Stimulated activated CD4-positive, alpha-beta T cell treated with anti-CD3 and anti-CD28 coated beads, Interleukin-2, amount 100 ng/mL, for 4 hours (primary cell): ENCODE results near the gene FHOD1.

ENCODE experiments used
- DNase-seq: peaks from one replicate; pipeline ENCODE4 v3.0.0-alpha.2; 2020; ENCODE audit warnings: low read depth

FHOD1 gene

DNA sequence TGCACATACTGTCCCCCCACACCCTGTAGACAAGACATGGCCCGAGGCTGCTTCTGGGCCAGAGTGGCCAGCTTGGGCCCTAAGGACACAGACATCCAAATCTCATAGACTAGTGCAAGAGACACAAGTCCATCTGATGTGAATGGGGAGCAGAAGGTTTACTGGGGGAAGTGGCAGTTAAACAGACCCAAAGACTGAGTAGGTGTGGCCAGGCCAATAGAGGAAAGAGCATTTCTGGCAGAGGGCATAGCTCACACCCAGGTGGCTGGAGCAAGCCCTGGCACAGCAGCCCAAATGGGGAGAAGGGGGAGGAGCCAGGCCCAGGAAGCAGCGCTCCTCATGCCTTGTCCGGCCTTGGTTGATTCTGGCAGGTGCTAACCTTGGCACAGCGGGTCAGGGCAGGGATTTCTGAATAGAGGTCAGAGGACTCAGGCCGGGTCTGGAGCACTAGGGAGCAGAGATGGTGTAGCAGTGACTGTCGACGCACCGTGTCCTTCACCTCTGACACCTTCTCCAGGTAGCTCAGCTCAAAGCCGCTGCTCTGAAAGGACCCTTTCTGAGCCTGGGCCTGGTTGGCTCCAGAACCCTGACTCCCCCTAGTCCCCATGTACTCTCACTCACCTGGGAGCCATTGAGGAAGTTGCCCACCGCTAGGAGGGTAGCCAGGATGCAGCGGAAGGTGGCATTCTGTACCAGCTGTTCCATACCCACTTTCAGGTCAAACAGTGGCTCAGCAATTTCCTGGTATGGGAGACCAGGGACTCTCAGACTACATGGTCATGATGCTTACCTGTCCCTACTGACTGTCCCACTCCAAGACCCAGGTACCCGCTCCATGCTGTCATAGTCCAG lies 16.2 kb downstream of the FHOD1 start:
- DNase-seq = no peak

DNA sequence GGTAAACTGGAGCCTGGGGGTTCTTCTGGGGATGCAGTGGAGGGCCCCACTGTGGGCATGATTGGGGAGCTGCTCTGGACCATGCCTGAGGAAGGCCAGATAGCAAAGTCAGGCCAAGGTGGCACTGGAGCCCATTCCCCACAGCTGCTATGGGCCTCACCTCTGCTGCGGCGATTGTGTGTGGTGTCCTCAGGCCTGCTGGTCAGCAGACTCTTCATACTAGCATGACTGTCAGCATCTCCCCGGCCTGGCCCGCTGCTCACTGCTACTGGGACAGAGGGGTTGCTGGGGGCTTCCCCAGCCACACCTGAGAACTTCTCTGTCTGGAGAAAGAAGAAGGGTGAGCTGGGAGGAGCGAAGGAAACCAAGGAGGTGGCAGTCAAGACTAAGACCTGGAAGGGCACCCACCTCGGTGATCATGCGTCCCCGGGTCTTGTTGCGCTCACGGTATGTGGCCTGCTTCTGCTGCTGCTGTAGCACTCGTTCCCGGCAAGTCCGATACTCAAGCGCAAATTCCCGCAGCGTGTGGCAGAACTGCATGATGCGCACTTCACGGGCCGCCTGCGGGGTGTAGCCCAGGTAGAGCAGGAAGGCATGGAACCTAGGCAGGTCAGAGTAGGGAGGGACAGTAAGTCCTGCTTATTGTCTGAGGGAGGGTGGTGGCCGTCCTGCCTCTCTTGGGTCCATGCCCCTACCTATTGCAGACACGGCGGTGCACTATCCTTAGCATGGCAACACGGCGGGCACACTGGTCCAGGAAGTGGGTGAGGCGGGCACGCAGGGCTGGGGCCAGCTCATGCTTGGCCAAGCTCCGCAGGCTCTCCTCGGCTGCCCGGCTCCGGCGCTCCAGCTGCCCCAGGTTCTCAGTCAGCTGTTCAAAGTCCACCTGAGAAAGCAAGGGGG lies 17.1 kb downstream of the FHOD1 start:
- DNase-seq = no peak

DNA sequence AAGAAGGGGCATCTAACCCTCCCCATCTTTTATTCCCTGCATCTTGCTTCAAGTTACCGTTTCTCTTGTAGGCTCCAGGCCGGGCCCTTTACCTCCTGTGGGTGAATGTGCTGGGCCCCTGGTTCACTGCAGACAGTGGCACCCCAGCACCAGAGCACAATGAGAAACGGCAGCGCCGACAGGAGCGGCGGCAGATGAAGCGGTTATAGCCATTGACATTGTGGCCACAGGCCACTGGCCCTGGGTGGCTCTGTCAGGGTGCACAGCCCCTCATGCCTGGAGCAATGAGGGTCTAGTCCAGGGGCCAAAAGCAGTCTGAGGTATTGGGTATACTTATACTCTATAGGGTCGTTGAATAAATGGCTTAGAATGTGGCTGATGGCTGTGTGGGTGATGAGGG lies 18.4 kb downstream of the FHOD1 start:
- no peak for DNase-seq

DNA sequence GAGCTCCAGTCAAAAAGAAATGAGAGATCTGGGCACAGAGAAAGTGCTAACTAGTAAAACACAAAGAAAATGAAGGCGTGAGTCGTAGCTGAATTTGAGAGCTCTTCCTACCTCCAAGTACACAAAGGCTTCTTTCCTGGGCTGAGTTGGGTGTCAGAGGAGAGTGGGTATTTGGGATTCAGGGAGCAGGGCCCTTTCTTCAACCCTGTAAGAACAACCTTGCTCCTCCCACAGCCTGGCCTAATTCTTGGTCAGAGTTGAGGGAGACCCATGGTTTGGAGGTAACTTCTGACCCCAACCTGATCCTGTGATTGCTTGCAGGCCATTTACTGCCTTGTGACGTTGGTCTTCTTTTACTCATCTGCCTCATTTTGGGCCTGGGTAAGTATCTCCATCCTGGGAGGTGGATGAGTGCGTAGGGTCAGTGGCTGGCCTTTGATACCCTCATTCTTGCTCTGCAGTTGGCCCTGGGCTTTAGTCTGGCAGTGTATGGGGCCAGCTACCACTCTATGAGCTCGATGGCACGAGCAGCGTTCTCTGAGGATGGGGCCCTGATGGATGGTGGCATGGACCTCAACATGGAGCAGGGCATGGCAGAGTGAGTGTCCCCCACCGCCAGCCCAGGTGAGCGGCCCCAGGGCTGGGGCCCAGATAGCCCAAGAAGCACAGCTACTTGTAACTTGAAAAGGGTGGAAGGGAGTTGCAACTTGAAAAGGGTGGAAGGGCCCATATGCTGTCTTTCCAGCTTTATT lies 19.1 kb downstream of the FHOD1 start:
- DNase-seq = no peak

DNA sequence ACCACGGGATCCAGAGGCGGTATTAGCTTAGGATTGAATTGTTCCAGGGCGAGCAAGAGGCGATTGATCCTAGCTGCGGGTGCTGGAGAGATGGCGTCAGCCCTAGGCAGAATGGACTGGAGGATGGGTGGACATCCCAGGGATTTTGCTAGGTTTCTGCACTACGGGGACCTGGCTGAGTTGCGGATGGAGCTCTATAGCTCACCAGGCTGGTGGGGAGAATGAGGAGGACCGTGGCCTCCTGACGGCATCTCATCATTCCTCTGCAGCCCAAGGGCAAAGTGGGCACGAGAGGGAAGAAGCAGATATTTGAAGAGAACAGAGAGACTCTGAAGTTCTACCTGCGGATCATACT lies 19.7 kb downstream of the FHOD1 start:
- no peak for DNase-seq

DNA sequence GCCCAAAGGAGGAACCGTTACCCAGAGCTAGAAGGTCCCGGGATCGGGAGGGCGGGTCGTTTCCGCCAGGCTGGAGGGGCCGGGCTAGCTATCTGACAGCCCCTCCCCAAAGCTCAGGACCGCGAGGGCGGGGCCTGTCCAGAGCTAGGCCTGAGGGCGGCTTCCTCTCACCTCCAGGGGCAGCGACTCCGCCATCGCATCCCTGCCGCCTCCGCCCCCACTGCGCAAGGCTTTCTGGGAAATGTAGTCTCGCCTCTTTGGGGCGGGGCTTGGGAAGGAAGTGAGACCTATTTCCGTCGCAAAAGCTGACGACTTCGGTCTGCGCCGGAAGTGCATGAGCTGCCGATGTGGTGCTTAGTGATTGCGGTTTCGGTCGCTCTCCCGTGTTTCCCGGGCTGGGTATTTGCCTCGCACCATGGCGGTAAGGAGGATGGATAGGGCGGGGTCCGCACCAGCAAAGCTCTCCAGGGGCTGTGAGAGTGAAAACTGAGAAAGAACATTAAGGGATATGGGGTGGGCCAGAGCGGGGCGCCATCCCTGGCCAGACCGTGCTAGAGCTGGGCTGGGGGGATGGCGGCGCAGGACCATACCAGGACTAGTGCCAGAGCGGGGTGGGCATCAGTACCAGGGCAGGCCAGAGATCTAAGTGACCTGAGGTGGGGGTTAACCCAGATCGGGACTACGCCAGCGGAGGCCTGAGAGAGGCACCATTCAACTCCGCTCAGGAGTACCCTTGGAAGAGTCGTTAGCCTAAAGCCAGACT lies 20.3 kb downstream of the FHOD1 start, which contains the start of gene TMEM208:
Gene TMEM208, plus strand, starts transcription at position 327 of the 763 bp plus-strand sequence. Its CDS starts 89 bp downstream, at position 416.
- DNase-seq = peak; percentile 95

DNA sequence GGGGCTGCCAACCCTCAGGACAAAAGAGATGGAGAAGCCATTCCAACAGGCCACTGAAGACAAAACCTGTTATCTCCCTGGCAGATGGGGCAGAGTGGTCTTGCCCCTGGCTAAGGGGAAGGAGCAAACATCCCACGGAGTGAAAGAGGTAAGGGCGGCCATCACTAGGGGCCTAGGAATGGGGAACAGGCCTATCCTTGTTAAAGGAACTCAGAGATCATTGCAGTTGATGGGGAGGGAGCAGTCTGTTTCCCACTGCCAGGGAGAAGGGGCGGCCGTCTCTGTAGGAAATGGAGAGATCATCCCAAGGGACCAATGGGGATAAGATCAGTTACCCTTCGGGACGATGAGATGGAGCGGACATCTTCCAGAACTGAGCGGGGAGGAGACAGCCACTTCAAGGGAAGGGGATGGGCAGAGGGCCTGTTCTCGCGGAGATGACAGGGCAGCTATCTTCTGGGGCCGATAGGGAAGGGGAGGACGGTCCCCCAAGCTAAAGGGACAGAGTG lies 20.9 kb downstream of the FHOD1 start:
- no peak for DNase-seq

DNA sequence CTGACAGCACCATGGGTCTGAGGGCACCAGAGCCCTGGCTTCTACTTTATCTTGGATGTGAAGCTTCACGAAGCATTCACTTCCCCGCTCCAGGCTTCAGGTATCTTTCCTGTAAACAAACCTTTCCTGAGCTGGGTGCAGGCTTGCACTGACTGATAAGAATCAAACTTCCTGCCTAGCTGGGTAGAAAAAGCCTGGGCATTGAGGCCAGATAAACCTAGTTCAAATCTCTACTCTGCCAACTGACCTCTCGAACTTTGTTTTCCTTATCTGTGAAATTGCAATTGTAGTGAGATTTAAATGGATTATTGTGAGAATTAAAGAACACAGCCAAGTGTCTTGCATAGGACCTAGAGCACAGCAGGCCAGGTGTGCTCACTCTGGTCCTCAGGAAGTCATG lies 23.3 kb downstream of the FHOD1 start:
- no peak for DNase-seq

DNA sequence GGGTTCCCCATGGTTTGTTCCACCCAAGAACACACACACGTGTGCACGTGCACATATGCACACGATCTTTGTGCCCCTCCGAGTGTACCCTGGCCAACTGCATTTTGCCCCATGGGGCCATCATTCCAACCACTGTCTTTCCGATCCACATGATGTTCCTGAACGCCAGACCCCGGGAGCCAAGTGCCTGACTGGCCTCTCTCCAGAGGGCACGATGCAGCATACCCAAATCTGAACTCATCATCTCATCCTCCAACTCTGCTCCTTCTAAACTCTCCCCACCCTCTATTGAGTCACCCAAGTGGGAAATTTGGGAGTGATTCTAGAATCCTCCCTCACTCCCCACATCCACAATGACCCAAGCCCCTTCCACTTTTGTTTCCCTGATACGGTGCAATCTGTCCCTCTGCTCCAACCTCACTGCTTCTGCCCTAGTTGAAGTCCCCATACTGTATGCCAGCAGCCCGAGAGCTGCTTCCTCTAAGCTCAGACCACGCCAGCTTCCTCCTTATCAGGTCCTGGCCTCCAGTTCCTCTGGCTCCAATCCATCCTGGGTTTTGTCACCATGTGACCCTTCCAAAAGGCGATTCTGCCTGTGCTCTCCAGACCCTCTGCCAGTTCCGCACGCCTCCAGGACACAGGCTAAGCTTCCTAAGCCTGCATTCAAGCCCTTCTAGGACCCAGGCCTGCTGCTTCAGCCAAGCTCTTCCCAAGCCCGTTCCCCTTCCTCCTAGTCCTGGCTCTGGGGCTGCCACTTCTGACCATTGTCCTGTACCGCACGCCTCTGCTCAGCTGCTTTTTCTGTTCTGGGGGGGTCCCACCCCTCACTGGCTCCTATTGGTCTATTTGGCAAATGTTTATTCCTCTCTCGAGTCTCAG lies 30.4 kb downstream of the FHOD1 start:
- no peak for DNase-seq

DNA sequence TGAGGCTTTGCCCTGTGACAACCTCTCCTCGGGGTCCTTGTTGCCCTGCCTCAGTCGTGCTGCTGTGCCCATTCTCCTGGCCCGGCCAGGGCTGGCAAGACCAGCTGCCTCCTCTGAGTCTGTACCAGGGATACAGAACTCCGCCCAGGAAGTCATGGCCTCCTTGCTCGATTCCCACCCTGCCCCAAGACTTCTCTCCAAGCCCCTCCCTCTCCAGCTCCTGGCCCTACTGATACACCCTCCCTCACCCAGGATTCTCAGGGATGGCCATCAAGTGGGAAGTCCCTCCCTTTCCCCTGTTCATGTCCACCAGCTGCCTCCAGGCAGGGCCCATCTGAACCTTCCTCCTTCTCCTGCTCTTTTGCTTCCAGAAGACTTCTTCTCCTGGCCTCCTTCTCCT lies 31.6 kb downstream of the FHOD1 start:
- DNase-seq = no peak

DNA sequence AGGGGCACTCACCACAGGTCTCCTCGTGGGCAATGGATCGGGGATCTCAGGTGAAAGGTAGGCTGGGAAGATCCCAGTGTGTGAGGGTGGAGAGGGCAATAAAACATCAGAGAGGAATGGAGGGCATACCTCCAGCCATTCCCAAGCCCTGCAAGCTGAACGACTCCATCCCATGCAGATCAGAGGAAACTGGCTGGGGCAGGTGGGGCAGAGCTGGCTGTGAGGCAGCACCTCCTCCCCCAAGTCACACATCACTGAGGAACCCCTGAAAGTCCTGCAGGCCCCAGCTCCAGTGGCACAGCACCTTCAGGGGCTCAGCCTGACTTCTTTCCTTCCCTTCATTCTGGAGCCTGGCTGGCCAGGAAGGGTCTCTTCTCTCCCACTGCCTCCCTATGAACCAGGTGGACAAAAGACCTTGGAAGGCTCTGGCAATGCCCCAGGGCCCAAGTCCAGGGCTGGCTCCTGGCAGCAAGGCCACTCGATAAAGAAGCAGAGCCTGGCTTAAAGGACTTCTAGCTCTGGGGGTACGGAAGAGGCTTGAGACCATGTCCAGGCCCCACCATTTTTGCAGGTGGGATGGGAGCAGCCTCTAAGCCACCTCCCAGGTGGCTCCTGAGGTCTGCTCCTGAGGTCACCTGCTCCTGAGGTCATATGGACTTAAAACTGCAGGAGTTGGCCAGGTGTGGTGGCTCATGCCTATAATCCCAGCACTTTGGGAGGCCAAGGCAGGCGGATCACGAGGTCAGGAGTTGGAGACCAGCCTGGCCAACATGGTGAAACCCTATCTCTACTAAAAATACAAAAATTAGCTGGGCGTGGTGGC lies 33.9 kb downstream of the FHOD1 start:
- DNase-seq = no peak

DNA sequence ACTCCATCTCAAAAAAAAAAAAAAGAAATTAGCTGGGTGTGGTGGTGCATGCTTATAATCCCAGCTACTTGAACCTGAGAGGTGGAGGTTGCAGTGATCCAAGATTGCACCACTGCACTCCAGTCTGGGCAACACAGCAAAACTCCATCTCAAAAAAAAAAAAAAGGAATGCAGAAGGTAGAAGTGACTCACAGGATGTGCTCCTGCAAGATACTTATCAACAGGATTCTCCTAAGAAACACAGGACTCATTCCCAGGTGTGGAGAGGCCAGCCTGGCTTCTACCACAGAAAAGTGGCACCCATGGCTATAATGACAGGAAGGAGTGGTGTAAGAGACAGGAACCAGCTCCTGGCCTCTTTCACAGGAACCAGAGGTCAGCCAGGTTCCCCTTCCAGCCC lies 34.5 kb downstream of the FHOD1 start:
- DNase-seq = no peak

DNA sequence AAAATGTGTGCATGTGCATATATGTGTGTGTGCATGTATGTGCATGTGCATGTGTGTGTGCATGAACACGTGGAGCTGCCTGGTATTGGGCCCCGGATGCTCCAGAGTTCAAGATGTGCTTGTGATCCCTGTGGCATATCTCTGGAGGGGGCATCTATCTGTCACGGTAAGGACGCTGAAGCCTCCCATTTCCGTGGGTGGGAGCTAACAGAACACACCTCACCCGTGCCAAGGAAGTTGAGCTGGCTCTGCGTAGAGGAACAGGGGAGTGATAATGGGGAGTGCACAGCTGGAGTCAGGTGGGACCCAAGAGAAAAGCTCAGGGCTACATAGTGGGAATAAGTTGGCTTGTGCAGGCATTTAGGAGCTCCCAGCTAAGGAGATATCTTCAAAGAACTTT lies 35.6 kb downstream of the FHOD1 start:
- no peak for DNase-seq

DNA sequence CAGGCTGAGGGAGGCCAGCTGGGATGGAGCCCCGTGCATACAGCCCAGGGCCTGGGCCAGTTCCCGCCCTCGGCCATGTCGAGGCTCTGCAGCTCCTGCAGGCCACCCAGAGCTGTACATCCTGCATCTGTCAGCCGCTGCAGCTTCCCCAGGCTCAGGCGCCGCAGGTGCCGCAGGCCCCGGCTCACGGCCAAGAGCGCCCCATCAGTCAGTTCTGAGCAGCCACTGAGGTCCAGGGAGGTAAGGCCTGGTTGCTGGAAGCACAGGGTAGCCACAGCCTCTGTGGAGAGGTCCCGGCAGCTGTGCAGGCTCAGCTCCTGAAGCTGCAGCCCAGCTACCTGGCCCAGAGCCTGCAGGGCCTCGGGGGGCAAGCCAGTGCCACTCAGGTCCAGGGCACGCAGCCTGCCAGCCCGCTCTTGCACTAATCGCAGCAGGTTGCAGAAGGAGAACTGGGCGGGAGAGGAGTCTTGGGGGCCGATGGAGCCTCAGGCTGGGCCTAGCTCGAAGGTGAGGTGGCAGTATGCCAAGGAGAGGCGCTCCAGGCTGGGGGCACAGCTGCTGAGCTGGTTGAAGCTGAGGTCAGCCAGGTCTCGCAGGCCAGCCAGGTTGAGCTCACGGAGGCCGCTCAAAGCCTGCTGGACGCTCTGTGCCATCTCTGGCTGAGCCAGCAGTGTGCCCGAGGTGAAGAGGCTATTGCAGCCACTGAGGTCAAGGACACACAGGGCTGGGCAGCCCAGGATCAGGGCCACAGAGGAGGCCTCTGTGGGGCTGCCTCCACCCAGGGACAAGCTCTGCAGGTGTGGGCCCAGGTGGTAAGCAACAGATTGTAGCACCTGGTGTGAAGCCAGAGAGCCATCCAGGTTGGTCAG lies 37.0 kb downstream of the FHOD1 start:
- no peak for DNase-seq

DNA sequence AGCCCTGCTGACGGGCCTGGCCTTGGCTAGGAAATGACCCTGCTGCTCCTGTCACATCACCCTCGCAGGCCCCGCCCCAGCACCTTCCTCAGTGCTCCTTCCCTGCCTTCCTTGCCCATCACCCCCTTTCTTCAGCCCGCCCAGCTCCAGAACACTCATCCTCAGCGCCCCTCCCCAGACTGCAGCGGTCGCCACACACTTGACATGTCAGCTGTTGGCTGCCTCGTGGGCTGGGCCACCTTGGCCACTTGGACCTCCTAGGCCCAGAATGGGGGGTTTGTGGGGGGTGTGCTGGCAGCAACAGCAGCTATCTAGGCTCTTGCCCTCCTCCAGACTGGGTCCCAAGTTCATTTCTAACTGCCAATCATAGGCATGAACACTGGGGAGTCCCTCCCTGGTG lies 37.7 kb downstream of the FHOD1 start:
- DNase-seq = no peak

DNA sequence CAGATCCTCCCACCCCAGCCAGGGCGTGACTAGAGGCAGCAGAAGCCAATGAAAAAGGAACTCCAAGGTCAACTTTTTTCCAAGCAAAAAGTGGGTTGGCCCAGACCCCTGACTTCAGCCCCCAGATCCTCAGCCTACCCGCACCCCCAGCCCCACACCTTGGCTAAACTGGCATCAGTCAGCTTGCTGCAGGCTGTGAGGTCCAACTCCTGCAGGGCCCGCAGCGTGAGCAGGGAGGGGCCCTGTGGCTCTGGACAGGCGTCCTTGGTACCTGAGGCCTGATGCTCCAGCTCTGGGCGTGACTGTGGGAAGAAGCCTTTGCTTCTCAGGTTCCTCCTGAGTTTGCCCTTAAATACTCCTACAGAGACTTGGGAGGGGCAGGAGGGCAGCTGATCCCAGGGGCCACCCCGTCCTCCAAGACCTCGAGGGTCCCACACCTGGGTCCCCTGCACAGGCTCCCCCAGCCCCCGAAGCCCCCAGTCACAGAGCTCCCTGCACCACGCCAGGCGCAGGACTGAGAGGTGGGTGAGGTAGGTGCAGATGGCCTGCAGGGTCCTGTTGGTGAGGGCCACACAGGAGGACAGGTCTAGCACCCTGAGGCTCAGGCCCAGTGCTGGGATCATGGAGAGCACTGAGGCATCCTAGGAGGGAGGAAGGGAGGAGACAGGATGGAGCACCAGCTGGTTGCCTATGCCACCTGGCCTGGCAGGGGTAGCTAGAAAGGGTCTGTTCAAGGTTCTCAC lies 39.0 kb downstream of the FHOD1 start:
- DNase-seq = no peak

DNA sequence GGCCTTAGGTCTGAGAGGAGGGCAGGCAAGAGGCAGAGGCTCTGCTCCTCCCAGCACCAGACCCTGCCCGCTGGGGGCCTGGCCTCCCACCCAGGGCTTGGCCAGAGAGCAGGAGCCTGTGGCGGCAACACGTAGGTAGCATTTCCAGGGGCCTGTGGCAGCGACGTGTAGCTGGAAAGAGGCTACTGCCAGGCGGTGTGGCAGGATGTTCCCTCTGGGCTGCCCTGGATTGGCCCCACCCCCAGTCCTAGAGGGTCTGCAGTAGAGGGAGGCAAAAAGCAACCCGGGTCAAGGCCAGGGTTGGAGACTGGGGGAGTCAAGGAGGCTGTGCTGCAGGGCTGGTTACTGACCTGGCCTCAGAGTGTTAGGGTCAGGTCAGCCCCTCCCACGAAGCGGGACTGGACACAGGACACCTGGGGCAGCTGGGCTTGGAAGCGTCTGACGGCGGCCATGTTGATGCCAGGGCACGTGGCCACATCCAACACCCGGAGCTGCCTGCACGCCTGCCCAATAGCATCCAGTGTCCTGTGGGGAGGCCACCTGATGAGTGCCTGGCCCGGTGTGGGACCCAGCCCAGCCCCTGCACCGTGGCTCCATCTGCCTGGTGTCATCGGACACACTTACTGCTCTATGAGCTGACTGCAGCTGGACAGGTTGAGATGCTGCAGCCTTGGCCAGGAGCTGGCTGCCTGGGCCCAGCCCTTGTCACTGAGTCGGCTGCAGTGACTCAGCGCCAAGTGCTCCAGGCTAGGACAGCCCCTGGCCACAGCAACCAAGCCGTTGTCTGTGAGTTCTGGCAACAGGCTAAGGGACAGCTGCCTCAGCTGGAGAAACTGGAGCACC lies 39.8 kb downstream of the FHOD1 start:
- no peak for DNase-seq
